ENCODE results near the gene SLC7A1.

DNA sequence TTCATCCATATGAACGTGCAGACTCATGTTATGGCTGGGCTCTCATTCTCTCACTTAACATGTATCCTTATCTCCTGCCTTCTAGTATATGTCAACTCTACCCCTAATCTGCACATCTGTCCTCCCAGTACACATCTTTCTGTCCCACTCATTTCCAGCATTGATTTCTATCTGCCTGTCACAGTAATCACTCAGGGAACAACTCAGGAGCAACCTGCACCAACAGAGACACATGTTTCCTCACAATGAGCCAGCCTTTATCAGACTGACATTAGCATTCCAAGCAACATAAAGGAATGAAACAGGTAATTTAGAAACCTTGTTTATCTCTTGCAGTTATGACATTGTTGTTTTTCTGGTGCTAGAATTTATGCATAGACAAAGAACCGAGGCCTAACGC lies 17.6 kb upstream of the SLC7A1 start:
- TF ChIP-seq POLR2A (IDR thresholded peaks at IDR 0.05) (no peak), EP300 (IDR thresholded peaks at IDR 0.05) (no peak), POLR2AphosphoS5 (IDR thresholded peaks at IDR 0.05) (no peak)
- TF ChIP-seq, protein P1, sequence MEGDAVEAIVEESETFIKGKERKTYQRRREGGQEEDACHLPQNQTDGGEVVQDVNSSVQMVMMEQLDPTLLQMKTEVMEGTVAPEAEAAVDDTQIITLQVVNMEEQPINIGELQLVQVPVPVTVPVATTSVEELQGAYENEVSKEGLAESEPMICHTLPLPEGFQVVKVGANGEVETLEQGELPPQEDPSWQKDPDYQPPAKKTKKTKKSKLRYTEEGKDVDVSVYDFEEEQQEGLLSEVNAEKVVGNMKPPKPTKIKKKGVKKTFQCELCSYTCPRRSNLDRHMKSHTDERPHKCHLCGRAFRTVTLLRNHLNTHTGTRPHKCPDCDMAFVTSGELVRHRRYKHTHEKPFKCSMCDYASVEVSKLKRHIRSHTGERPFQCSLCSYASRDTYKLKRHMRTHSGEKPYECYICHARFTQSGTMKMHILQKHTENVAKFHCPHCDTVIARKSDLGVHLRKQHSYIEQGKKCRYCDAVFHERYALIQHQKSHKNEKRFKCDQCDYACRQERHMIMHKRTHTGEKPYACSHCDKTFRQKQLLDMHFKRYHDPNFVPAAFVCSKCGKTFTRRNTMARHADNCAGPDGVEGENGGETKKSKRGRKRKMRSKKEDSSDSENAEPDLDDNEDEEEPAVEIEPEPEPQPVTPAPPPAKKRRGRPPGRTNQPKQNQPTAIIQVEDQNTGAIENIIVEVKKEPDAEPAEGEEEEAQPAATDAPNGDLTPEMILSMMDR (IDR thresholded peaks at IDR 0.05) = no peak

Data from suprapubic skin (tissue), 4 donors.